ENCODE data around the gene NT5DC2. TPM values are rescaled to one million over a fixed set of nuclear protein-coding genes. Genes with fewer than 3 reads are reported as not detected.

Gene NT5DC2
- total RNA-seq, 4 donors from 2014 or later, result 18.3 to 50.3 (median 39.5) TPM

GRCh38 chr3:52514576-52514975 lies 19.1 kb downstream of the NT5DC2 start:
- no peak for DNase-seq (ENCODE audit: low spot score)
- no peak for TF ChIP-seq CTCF (IDR thresholded peaks at IDR 0.05)
- no peak for ATAC-seq (ENCODE audit: low FRiP score)

- ATAC-seq (ENCODE audit: low FRiP score) (no peak), DNase-seq (ENCODE audit: low spot score) (no peak)
- TF ChIP-seq CTCF (IDR thresholded peaks at IDR 0.05), result no peak
Measured at GRCh38 chr3:52513281-52513680, 20.4 kb downstream of the NT5DC2 start.

GRCh38 chr3:52512727-52513126 lies 20.9 kb downstream of the NT5DC2 start:
- no peak for DNase-seq (ENCODE audit: low spot score)
- no peak for ATAC-seq (ENCODE audit: low FRiP score)
- no peak for TF ChIP-seq CTCF (IDR thresholded peaks at IDR 0.05)

GRCh38 chr3:52512105-52512504 lies 21.6 kb downstream of the NT5DC2 start:
- TF ChIP-seq CTCF (IDR thresholded peaks at IDR 0.05), result no peak
- ATAC-seq (ENCODE audit: low FRiP score), result no peak
- no peak for DNase-seq (ENCODE audit: low spot score)

GRCh38 chr3:52511509-52511908 lies 22.1 kb downstream of the NT5DC2 start:
- no peak for ATAC-seq (ENCODE audit: low FRiP score)
- no peak for TF ChIP-seq CTCF (IDR thresholded peaks at IDR 0.05)
- DNase-seq (ENCODE audit: low spot score), result no peak

- no peak for TF ChIP-seq CTCF (IDR thresholded peaks at IDR 0.05)
Measured at GRCh38 chr3:52509753-52510328, 23.8 kb downstream of the NT5DC2 start.

GRCh38 chr3:52507359-52507758 lies 26.3 kb downstream of the NT5DC2 start:
- DNase-seq (ENCODE audit: low spot score) (no peak), ATAC-seq (ENCODE audit: low FRiP score) (no peak)
- no peak for TF ChIP-seq CTCF (IDR thresholded peaks at IDR 0.05)

More at GRCh38 chr3:52509753-52510328, 23.8 kb downstream of the NT5DC2 start:
- DNase-seq (ENCODE audit: low spot score), result no peak
- ATAC-seq (ENCODE audit: low FRiP score), result no peak
